Measurements from ENCODE around the gene CKM. TPM values are rescaled to one million over a fixed set of nuclear protein-coding genes. Genes with fewer than 3 reads are reported as not detected.

CKM gene
- total RNA-seq: under 1 TPM in 5 of 8 experiments, not detected in 3; 0.11 to 0.50 (median 0.28) TPM

- peak in 4 of 8 experiments; percentile 8 to 25 (median 18) for ATAC-seq (replicated peaks in 6 of 8)
- no peak within 1 kb of the TSS for H3K4me3 ChIP-seq
- in situ Hi-C loops (cut with MboI; ENCODE audit: low pct_unique_long_range_greater_than_20kb in 2 of 9, low sequenced_read_pairs in 9 of 9, unreplicated experiment in 9 of 9): no loop called here
- H3K4me1 ChIP-seq (replicated peaks in 1 of 2): peaks cover 3 to 19% of the 10 kb centered on the region in 2 donors
- WGBS, 10 experiments: 32% methylated on average over 3 of the region's 15 CpGs; no CpG with 5 or more reads in 9 of the 10 experiments
- H3K27ac ChIP-seq: no peak within 1 kb of the TSS
Observed at GRCh38 chr19:45322744-45323281, at the start of gene CKM. TSS of gene CKM (minus strand) at chr19:45322875. CDS start at chr19:45319713, 3,162 bp downstream.

GRCh38 chr19:45370410-45371204 is 47.9 kb upstream of the CKM start, which contains the start of gene ERCC2:
TSS of gene ERCC2 (minus strand) at chr19:45370573. CDS start at chr19:45370540, 33 bp downstream.
- H3K4me3 ChIP-seq: peak within 1 kb of the TSS; percentile 62 to 85 (median 72)
- in situ Hi-C loops (cut with MboI; ENCODE audit: low pct_unique_long_range_greater_than_20kb in 2 of 9, low sequenced_read_pairs in 9 of 9, unreplicated experiment in 9 of 9): no loop called here
- peak; percentile 96 to 99 (median 98) for ATAC-seq (replicated peaks in 6 of 8)
- peak within 1 kb of the TSS; percentile 78 to 88 for H3K27ac ChIP-seq
- WGBS, 10 experiments: 0 to 40% (median 5%) methylated on average over 1 to 29 of the region's 55 CpGs; no CpG with 5 or more reads in 1 of the 10 experiments
- peaks cover 7 to 13% of the 10 kb centered on the region in 2 donors for H3K4me1 ChIP-seq (replicated peaks in 1 of 2)

- in situ Hi-C loops (cut with MboI; ENCODE audit: low pct_unique_long_range_greater_than_20kb in 2 of 9, low sequenced_read_pairs in 9 of 9, unreplicated experiment in 9 of 9): no loop called here
- Histone ChIP-seq H3K4me1 (replicated peaks in 1 of 2) (peaks cover 7 to 13% of the 10 kb centered on the region in 2 donors), H3K4me3 (no peak overlapping the region), H3K27ac (no peak overlapping the region)
- no peak for ATAC-seq (replicated peaks in 6 of 8)
- WGBS, 10 experiments: 33 to 100% (median 81%) methylated on average over 1 to 5 of the region's 11 CpGs; no CpG with 5 or more reads in 6 of the 10 experiments
Observed at GRCh38 chr19:45368737-45369340, 46.2 kb upstream of the CKM start.

- Histone ChIP-seq H3K4me3 (no peak overlapping the region), H3K27ac (no peak overlapping the region), H3K4me1 (replicated peaks in 1 of 2) (peaks cover 7 to 13% of the 10 kb centered on the region in 2 donors)
- 88 to 100% (median 100%) methylated on average over 1 to 4 of the region's 4 CpGs; no CpG with 5 or more reads in 2 of the 10 experiments for WGBS, 10 experiments
- in situ Hi-C loops (cut with MboI; ENCODE audit: low pct_unique_long_range_greater_than_20kb in 2 of 9, low sequenced_read_pairs in 9 of 9, unreplicated experiment in 9 of 9): no loop called here
- no peak for ATAC-seq (replicated peaks in 6 of 8)
Observed at GRCh38 chr19:45368127-45368526, 45.5 kb upstream of the CKM start.

- Histone ChIP-seq H3K4me3 (no peak overlapping the region), H3K27ac (no peak overlapping the region), H3K4me1 (replicated peaks in 1 of 2) (peaks cover 7 to 8% of the 10 kb centered on the region in 2 donors)
- 100% methylated on average over 2 to 3 of the region's 12 CpGs; no CpG with 5 or more reads in 8 of the 10 experiments for WGBS, 10 experiments
- in situ Hi-C loops (cut with MboI; ENCODE audit: low pct_unique_long_range_greater_than_20kb in 2 of 9, low sequenced_read_pairs in 9 of 9, unreplicated experiment in 9 of 9): no loop called here
- ATAC-seq (replicated peaks in 6 of 8): peak in 3 of 8 experiments; percentile 4 to 12 (median 5)
Observed at GRCh38 chr19:45364696-45365095, 42.0 kb upstream of the CKM start.

GRCh38 chr19:45363861-45364459 is 41.3 kb upstream of the CKM start:
- H3K4me1 ChIP-seq (replicated peaks in 1 of 2): peaks cover 2% of the 10 kb centered on the region in 2 donors
- no peak overlapping the region for H3K4me3 ChIP-seq
- WGBS, 10 experiments: 100% methylated on average over 8 of the region's 44 CpGs; no CpG with 5 or more reads in 9 of the 10 experiments
- no peak overlapping the region for H3K27ac ChIP-seq
- ATAC-seq (replicated peaks in 6 of 8): peak in 4 of 8 experiments; percentile 16 to 22 (median 18)
- in situ Hi-C loops (cut with MboI; ENCODE audit: low pct_unique_long_range_greater_than_20kb in 2 of 9, low sequenced_read_pairs in 9 of 9, unreplicated experiment in 9 of 9): no loop called here

GRCh38 chr19:45362291-45362690 is 39.6 kb upstream of the CKM start:
- Histone ChIP-seq H3K27ac (no peak overlapping the region), H3K4me3 (no peak overlapping the region), H3K4me1 (replicated peaks in 1 of 2) (no peaks in the 10 kb centered on the region)
- ATAC-seq (replicated peaks in 6 of 8): no peak
- 90 to 100% (median 99%) methylated on average over 1 to 9 of the region's 16 CpGs; no CpG with 5 or more reads in 5 of the 10 experiments for WGBS, 10 experiments
- in situ Hi-C loops (cut with MboI; ENCODE audit: low pct_unique_long_range_greater_than_20kb in 2 of 9, low sequenced_read_pairs in 9 of 9, unreplicated experiment in 9 of 9): no loop called here

- no peak for ATAC-seq (replicated peaks in 6 of 8)
- 77 to 100% (median 92%) methylated on average over 1 to 11 of the region's 14 CpGs; no CpG with 5 or more reads in 2 of the 10 experiments for WGBS, 10 experiments
- H3K27ac ChIP-seq: no peak overlapping the region
- H3K4me1 ChIP-seq (replicated peaks in 1 of 2): no peaks in the 10 kb centered on the region
- in situ Hi-C loops (cut with MboI; ENCODE audit: low pct_unique_long_range_greater_than_20kb in 2 of 9, low sequenced_read_pairs in 9 of 9, unreplicated experiment in 9 of 9): no loop called here
- H3K4me3 ChIP-seq: no peak overlapping the region
Observed at GRCh38 chr19:45361608-45362007, 38.9 kb upstream of the CKM start.

- Histone ChIP-seq H3K4me3 (no peak overlapping the region), H3K4me1 (replicated peaks in 1 of 2) (no peaks in the 10 kb centered on the region), H3K27ac (no peak overlapping the region)
- WGBS, 10 experiments: 80 to 100% (median 100%) methylated on average over 1 to 7 of the region's 12 CpGs; no CpG with 5 or more reads in 3 of the 10 experiments
- no peak for ATAC-seq (replicated peaks in 6 of 8)
- in situ Hi-C loops (cut with MboI; ENCODE audit: low pct_unique_long_range_greater_than_20kb in 2 of 9, low sequenced_read_pairs in 9 of 9, unreplicated experiment in 9 of 9): no loop called here
Observed at GRCh38 chr19:45358213-45358792, 35.6 kb upstream of the CKM start.

GRCh38 chr19:45357445-45357783 is 34.7 kb upstream of the CKM start:
- no peak overlapping the region for H3K27ac ChIP-seq
- H3K4me3 ChIP-seq: no peak overlapping the region
- peak in 2 of 8 experiments; percentile 8 to 10 for ATAC-seq (replicated peaks in 6 of 8)
- 90 to 100% (median 96%) methylated on average over 1 to 7 of the region's 11 CpGs; no CpG with 5 or more reads in 6 of the 10 experiments for WGBS, 10 experiments
- no peaks in the 10 kb centered on the region for H3K4me1 ChIP-seq (replicated peaks in 1 of 2)
- in situ Hi-C loops (cut with MboI; ENCODE audit: low pct_unique_long_range_greater_than_20kb in 2 of 9, low sequenced_read_pairs in 9 of 9, unreplicated experiment in 9 of 9): no loop called here

- Histone ChIP-seq H3K4me3 (no peak overlapping the region), H3K27ac (no peak overlapping the region), H3K4me1 (replicated peaks in 1 of 2) (no peaks in the 10 kb centered on the region)
- peak in 2 of 8 experiments; percentile 12 to 14 for ATAC-seq (replicated peaks in 6 of 8)
- in situ Hi-C loops (cut with MboI; ENCODE audit: low pct_unique_long_range_greater_than_20kb in 2 of 9, low sequenced_read_pairs in 9 of 9, unreplicated experiment in 9 of 9): no loop called here
- 93 to 100% (median 98%) methylated on average over 1 to 5 of the region's 20 CpGs; no CpG with 5 or more reads in 6 of the 10 experiments for WGBS, 10 experiments
Observed at GRCh38 chr19:45356760-45357444, 34.2 kb upstream of the CKM start.

- in situ Hi-C loops (cut with MboI; ENCODE audit: low pct_unique_long_range_greater_than_20kb in 2 of 9, low sequenced_read_pairs in 9 of 9, unreplicated experiment in 9 of 9): no loop called here
- Histone ChIP-seq H3K4me1 (replicated peaks in 1 of 2) (no peaks in the 10 kb centered on the region), H3K27ac (no peak overlapping the region), H3K4me3 (no peak overlapping the region)
- 90 to 100% (median 100%) methylated on average over 1 to 5 of the region's 9 CpGs; no CpG with 5 or more reads in 4 of the 10 experiments for WGBS, 10 experiments
- no peak for ATAC-seq (replicated peaks in 6 of 8)
Observed at GRCh38 chr19:45355910-45356309, 33.2 kb upstream of the CKM start.

Data from motor neuron (in vitro differentiated cells).